Liver (tissue), 9 donors: ENCODE measurements around the gene SLC47A2. TPM values are rescaled to one million over a fixed set of nuclear protein-coding genes. Genes with fewer than 3 reads are reported as not detected.
A peak's percentile ranks its signal among the peaks of the same experiment; 100 is the strongest.
"Not testable (repeated sequence)": the region's sequence is repeated elsewhere in the genome, so short reads cannot be mapped to it uniquely, and the experiment has no call there.

ENCODE experiments used
- DNase-seq: peaks from one replicate; pipeline ENCODE4 v3.0.0-alpha.2; 2017; ENCODE audit warnings: low spot score
- H3K27ac ChIP-seq, 2 donors: one replicate each; pipeline ENCODE4 v1.7.0; 2013; ENCODE audit warnings: inconsistent platforms in 2 of 2, low read length in 2 of 2, control low read depth in 1 of 2, low read depth in 1 of 2, mild to moderate bottlenecking in 1 of 2
- H3K27me3 ChIP-seq, 4 donors: one replicate each; pipeline versions ENCODE4 v1.6.1 to v1.7.0; 2013; ENCODE audit warnings: low read length in 3 of 4, inconsistent platforms in 1 of 4, mild to moderate bottlenecking in 1 of 4, moderate library complexity in 1 of 4; ENCODE audit not compliant: control insufficient read depth in 4 of 4, insufficient read depth in 4 of 4
- H3K36me3 ChIP-seq, 4 donors: one replicate each; pipeline versions ENCODE4 v1.6.1 to v1.7.0; 2013; ENCODE audit warnings: low read length in 3 of 4, mild to moderate bottlenecking in 3 of 4, low read depth in 1 of 4, moderate library complexity in 1 of 4; ENCODE audit not compliant: control insufficient read depth in 4 of 4, insufficient read depth in 3 of 4
- H3K4me1 ChIP-seq, 4 donors: one replicate each; pipeline versions ENCODE4 v1.6.1 to v1.7.0; 2013; ENCODE audit warnings: low read length in 3 of 4, mild to moderate bottlenecking in 3 of 4, moderate library complexity in 1 of 4; ENCODE audit not compliant: control insufficient read depth in 4 of 4, insufficient read depth in 4 of 4
- H3K4me3 ChIP-seq, 3 donors: one replicate each; pipeline versions ENCODE4 v1.6.1 to v1.7.0; 2013; ENCODE audit warnings: low read length in 3 of 3, control low read depth in 1 of 3, low read depth in 1 of 3, mild to moderate bottlenecking in 1 of 3
- H3K9ac ChIP-seq, 2 donors: one replicate each; pipeline ENCODE4 v1.7.0; 2013; ENCODE audit warnings: low read length in 2 of 2, mild to moderate bottlenecking in 2 of 2, moderate library complexity in 2 of 2, control low read depth in 1 of 2, low read depth in 1 of 2
- H3K9me3 ChIP-seq, 4 donors: one replicate each; pipeline versions ENCODE4 v1.6.1 to v1.7.0; 2013; ENCODE audit warnings: low read length in 3 of 4; ENCODE audit not compliant: control insufficient read depth in 4 of 4
- ATF3 ChIP-seq: IDR thresholded peaks from 2 replicates; pipeline ENCODE4 v1.6.1; 2016; ENCODE audit warnings: antibody characterized with exemption
- CTCF ChIP-seq: fragments of 150-350 bp; IDR thresholded peaks from 2 replicates; pipeline ENCODE4 v1.5.1; 2017; ENCODE audit warnings: improper control_type of control experiment, low read depth, low read length; ENCODE audit not compliant: missing input control
- EGR1 ChIP-seq, 2 donors: IDR thresholded peaks; 2 replicates each; pipeline ENCODE4 v1.6.1; 2016 to 2018; ENCODE audit warnings: antibody characterized with exemption in 2 of 2, low read depth in 2 of 2
- FOXA1 ChIP-seq: IDR thresholded peaks from 2 replicates; pipeline ENCODE4 v1.6.1; 2016; ENCODE audit warnings: antibody characterized with exemption
- FOXA2 ChIP-seq: IDR thresholded peaks from 2 replicates; pipeline ENCODE4 v1.6.1; 2016; ENCODE audit warnings: antibody characterized with exemption
- GABPA ChIP-seq, 2 donors: IDR thresholded peaks in 1 of 2; conservative IDR thresholded peaks in 1 of 2; 2 replicates each; pipeline ENCODE4 v1.6.1; 2016; ENCODE audit warnings: antibody characterized with exemption in 2 of 2, mild to moderate bottlenecking in 1 of 2, moderate library complexity in 1 of 2
- HNF4A ChIP-seq, 2 donors: conservative IDR thresholded peaks; 2 replicates each; pipeline ENCODE4 v1.6.1; 2016; ENCODE audit warnings: antibody characterized with exemption in 2 of 2, mild to moderate bottlenecking in 2 of 2
- HNF4G ChIP-seq: IDR thresholded peaks from 2 replicates; pipeline ENCODE4 v1.6.1; 2016; ENCODE audit warnings: antibody characterized with exemption
- JUND ChIP-seq, 2 donors: IDR thresholded peaks; 2 replicates each; pipeline ENCODE4 v1.6.1; 2016; ENCODE audit warnings: antibody characterized with exemption in 2 of 2
- NR2F2 ChIP-seq: IDR thresholded peaks from 2 replicates; pipeline ENCODE4 v1.6.1; 2016; ENCODE audit warnings: antibody characterized with exemption
- RXRA ChIP-seq, 2 donors: IDR thresholded peaks; 2 replicates each; pipeline ENCODE4 v1.6.1; 2017 to 2018; ENCODE audit warnings: antibody characterized with exemption in 2 of 2, mild to moderate bottlenecking in 1 of 2
- SP1 ChIP-seq: IDR thresholded peaks from 2 replicates; pipeline ENCODE4 v1.6.1; 2018; ENCODE audit warnings: antibody characterized with exemption, mild to moderate bottlenecking
- TAF1 ChIP-seq: conservative IDR thresholded peaks from 2 replicates; pipeline ENCODE4 v1.6.1; 2016; ENCODE audit warnings: antibody characterized with exemption, mild to moderate bottlenecking
- YY1 ChIP-seq: IDR thresholded peaks from 2 replicates; pipeline ENCODE4 v1.6.1; 2016; ENCODE audit warnings: antibody characterized with exemption, mild to moderate bottlenecking
- WGBS: extraction: QIAGEN DNeasy Blood & Tissue Kit; methylation state at CpG from one replicate; pipeline ENCODE4 v1.1.7; 2013; 5-methylcytosine and 5-hydroxymethylcytosine counted together
- polyA plus RNA-seq, 2 donors: library from polyadenylated mRNA; stranded (reverse) in 1 of 2; unstranded in 1 of 2; fragments of 200-250 nt in 1 of 2; fragments of >200 nt in 1 of 2; fragmentation: Nextera tagmentation in 1 of 2; extraction: Ambion mirVana in 1 of 2; gene quantifications; one replicate each; pipeline versions ENCODE4 v1.2.1 to v1.2.3, GENCODE V29; 2013 to 2015
- total RNA-seq, 2 donors: library from RNA; depleted of rRNA; stranded (reverse); fragments of >200 nt; gene quantifications; one replicate each; pipeline ENCODE4 v1.2.3, GENCODE V29; 2014
- donor health status: healthy.
- donor health status: healthy.
- donor health status: healthy.
- donor health status: healthy.
- donor health status: healthy.

Gene SLC47A2
- total and polyA plus RNA-seq, 4 donors, result 0.08 TPM; not detected in 3

GRCh38 chr17:19671433-19671832, 45.0 kb downstream of the SLC47A2 start:
- Histone ChIP-seq H3K4me3 (no peak overlapping the region), H3K36me3 (peaks cover 0 to 11% (median 5%) of the 10 kb centered on the region in 4 donors), H3K27me3 (no peaks in the 10 kb centered on the region), H3K9me3 (no peaks in the 10 kb centered on the region), H3K27ac (peak overlapping the region; percentile 62 to 72), H3K4me1 (peaks cover 7 to 42% (median 33%) of the 10 kb centered on the region in 4 donors), H3K9ac (peak overlapping the region in 1 of 2 donors; percentile 2)
- 35% methylated on average over 4 of the region's 4 CpGs for whole genome bisulfite sequencing
- no peak for DNase-seq
- TF ChIP-seq GABPA (IDR thresholded peaks at IDR 0.05 in 1 of 2, conservative IDR thresholded peaks at IDR 0.05 in 1 of 2) (no peak), ATF3 (peak; percentile 46)

GRCh38 chr17:19670908-19671307, 45.5 kb downstream of the SLC47A2 start:
- Histone ChIP-seq H3K4me3 (no peak overlapping the region), H3K9ac (no peak overlapping the region), H3K27me3 (no peaks in the 10 kb centered on the region), H3K4me1 (peaks cover 7 to 45% (median 33%) of the 10 kb centered on the region in 4 donors), H3K27ac (peak overlapping the region; percentile 62 to 72), H3K9me3 (no peaks in the 10 kb centered on the region), H3K36me3 (peaks cover 1 to 13% (median 6%) of the 10 kb centered on the region in 4 donors)
- WGBS, result 86% methylated on average over 2 of the region's 2 CpGs
- TF ChIP-seq JUND (IDR thresholded peaks at IDR 0.05) (no peak), TAF1 (no peak), FOXA2 (no peak), NR2F2 (no peak), SP1 (no peak), CTCF (no peak), HNF4A (conservative IDR thresholded peaks at IDR 0.05) (no peak), GABPA (IDR thresholded peaks at IDR 0.05 in 1 of 2, conservative IDR thresholded peaks at IDR 0.05 in 1 of 2) (no peak), RXRA (IDR thresholded peaks at IDR 0.05) (no peak), EGR1 (IDR thresholded peaks at IDR 0.05; ENCODE audit: low read depth in 2 of 2) (no peak), ATF3 (no peak), HNF4G (no peak), YY1 (no peak), FOXA1 (no peak)
- no peak for DNase-seq

- not testable (repeated sequence) for DNase-seq, H3K9me3 ChIP-seq, H3K27ac ChIP-seq, H3K4me3 ChIP-seq, H3K9ac ChIP-seq, H3K27me3 ChIP-seq
- peaks cover 7 to 46% (median 33%) of the 10 kb centered on the region in 4 donors for H3K4me1 ChIP-seq
- 62% methylated on average over 7 of the region's 7 CpGs for WGBS
- H3K36me3 ChIP-seq, result peaks cover 1 to 17% (median 10%) of the 10 kb centered on the region in 4 donors
These were observed 46.7 kb downstream of the SLC47A2 start for GRCh38 chr17:19669680-19670079.
